ENCODE measurements around the gene PCARE.
A peak's percentile ranks its signal among the peaks of the same experiment; 100 is the strongest.

PCARE gene

DNA sequence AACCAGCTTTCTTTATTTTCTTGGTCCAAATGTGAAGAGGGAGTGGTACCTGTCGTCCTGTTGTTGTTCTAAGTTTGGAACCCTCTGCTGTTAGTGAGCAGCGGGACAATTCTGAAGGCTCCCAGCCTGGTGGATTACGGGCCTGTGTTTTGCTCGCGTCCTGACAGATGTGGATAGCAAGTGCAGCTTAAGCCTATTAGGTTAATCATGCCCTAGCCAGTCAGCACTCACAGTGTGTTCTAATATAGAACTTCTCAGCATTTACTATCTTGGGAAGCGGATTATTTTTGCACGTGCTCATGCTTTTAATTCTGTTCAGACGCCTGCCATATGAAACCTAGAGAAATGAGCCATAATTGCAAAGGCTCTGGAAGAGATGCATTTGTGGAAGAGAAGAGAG lies at the start of gene PCARE:
Gene PCARE (minus strand): TSS at position 113 of the 400 bp plus-strand sequence. CDS start 262 bp downstream, outside the sequence.
- Histone ChIP-seq H3K36me3 (ENCODE audit: control insufficient read depth in 2 of 2, insufficient read depth in 2 of 2, low read length in 2 of 2) (no peaks in the 10 kb centered on the region), H3K9me3 (ENCODE audit: control insufficient read depth in 2 of 2, low read length in 2 of 2) (no peaks in the 10 kb centered on the region), H3K27me3 (ENCODE audit: control insufficient read depth in 1 of 2, insufficient read depth in 2 of 2, low read length in 2 of 2) (no peaks in the 10 kb centered on the region), H3K4me1 (ENCODE audit: control insufficient read depth, insufficient read depth, low read length) (peaks cover 5% of the 10 kb centered on the region), H3K27ac (ENCODE audit: low read length) (no peak within 1 kb of the TSS), H3K9ac (ENCODE audit: low read length in 2 of 2) (no peak within 1 kb of the TSS), H3K4me3 (ENCODE audit: low read length in 2 of 2) (no peak within 1 kb of the TSS)

DNA sequence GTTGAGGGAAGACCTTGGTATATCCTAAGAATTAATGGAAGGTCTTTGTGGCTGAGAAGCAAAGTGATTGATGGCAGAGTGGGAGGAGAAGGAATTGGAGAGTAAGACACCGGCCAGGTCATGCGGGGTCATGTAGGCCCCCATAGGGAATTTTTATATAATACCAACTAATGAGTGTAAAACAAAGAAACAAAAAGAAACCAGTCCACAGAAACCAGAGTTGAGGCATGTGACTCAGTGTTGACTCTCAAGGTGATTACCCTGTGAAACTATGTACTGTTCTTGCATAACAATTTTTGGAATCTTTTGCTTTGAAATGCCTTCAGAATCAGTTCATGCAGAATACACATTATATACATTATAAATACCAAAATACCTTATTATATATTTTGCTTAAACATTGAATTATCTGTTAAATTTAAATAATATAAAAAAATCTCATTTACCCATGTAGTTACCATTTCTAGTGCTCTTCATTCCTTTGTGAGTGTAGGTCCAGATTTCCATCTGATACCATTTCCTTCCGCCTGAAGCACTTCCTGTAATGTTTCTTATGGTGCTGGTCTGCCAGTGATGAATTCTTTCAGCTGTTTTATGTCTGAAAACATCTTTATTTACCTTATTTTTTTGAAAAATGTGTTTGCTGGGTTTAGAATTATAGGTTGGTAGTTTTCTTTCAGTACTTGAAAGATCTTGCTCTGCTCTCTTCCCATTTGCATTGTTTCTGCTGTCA lies 49.5 kb upstream of the PCARE start:
- no peaks in the 10 kb centered on the region for H3K27me3 ChIP-seq (ENCODE audit: control insufficient read depth in 1 of 2, insufficient read depth in 2 of 2, low read length in 2 of 2)

DNA sequence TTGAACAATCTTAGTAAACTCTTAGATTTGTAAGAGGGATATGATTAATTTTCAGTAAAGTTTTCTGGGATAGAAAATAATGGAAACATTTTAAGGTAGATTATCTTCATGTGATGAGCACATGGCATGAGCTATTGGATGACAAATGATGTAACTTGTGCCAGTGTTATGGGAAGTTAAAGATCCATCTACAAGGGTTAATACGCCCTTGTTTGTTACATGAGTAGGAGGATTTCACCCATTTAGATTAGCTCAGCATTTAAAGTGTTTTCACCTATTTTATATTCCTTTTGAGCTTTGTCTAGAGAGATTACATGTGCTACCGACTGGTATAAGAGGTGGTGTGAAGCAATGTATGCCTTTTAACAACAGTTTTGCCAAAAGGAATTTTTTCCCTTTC lies 46.5 kb upstream of the PCARE start:
- Histone ChIP-seq H3K27me3 (ENCODE audit: control insufficient read depth in 1 of 2, insufficient read depth in 2 of 2, low read length in 2 of 2) (no peaks in the 10 kb centered on the region), H3K4me3 (ENCODE audit: low read length in 2 of 2) (no peak overlapping the region), H3K9me3 (ENCODE audit: control insufficient read depth in 2 of 2, low read length in 2 of 2) (no peaks in the 10 kb centered on the region), H3K36me3 (ENCODE audit: control insufficient read depth in 2 of 2, insufficient read depth in 2 of 2, low read length in 2 of 2) (peaks cover 0 to 2% of the 10 kb centered on the region in 2 donors), H3K9ac (ENCODE audit: low read length in 2 of 2) (no peak overlapping the region), H3K4me1 (ENCODE audit: control insufficient read depth, insufficient read depth, low read length) (peaks cover 5% of the 10 kb centered on the region), H3K27ac (ENCODE audit: low read length) (no peak overlapping the region)

More for the DNA sequence above, 49.5 kb upstream of the PCARE start:
- no peak overlapping the region for H3K9ac ChIP-seq (ENCODE audit: low read length in 2 of 2)
- no peaks in the 10 kb centered on the region for H3K4me1 ChIP-seq (ENCODE audit: control insufficient read depth, insufficient read depth, low read length)
- no peak overlapping the region for H3K4me3 ChIP-seq (ENCODE audit: low read length in 2 of 2)
- peaks cover 0 to 2% of the 10 kb centered on the region in 2 donors for H3K36me3 ChIP-seq (ENCODE audit: control insufficient read depth in 2 of 2, insufficient read depth in 2 of 2, low read length in 2 of 2)
- no peaks in the 10 kb centered on the region for H3K9me3 ChIP-seq (ENCODE audit: control insufficient read depth in 2 of 2, low read length in 2 of 2)
- H3K27ac ChIP-seq (ENCODE audit: low read length), result no peak overlapping the region

DNA sequence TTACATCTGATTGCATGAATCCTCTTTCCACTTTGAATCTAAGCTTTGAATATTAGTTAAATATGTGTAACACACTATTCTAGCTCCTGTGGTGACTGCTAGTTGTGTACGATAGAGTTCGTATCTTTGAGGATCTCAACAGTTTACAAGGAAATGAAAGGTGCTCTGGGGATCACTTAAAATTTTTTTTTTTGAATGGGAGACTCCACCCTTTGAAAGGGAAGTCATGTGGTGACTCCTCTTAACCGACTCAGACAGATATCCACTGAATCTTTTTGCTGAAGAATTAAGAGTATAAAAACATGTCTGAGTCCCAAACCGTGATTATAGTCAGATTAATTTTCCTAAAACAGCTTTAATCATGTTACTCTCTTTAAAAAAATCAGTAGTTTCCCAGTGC lies 44.9 kb upstream of the PCARE start:
- no peak overlapping the region for H3K4me3 ChIP-seq (ENCODE audit: low read length in 2 of 2)
- no peak overlapping the region for H3K9ac ChIP-seq (ENCODE audit: low read length in 2 of 2)
- H3K36me3 ChIP-seq (ENCODE audit: control insufficient read depth in 2 of 2, insufficient read depth in 2 of 2, low read length in 2 of 2), result no peaks in the 10 kb centered on the region
- H3K9me3 ChIP-seq (ENCODE audit: control insufficient read depth in 2 of 2, low read length in 2 of 2), result no peaks in the 10 kb centered on the region
- H3K4me1 ChIP-seq (ENCODE audit: control insufficient read depth, insufficient read depth, low read length), result peaks cover 9% of the 10 kb centered on the region
- no peak overlapping the region for H3K27ac ChIP-seq (ENCODE audit: low read length)
- no peaks in the 10 kb centered on the region for H3K27me3 ChIP-seq (ENCODE audit: control insufficient read depth in 1 of 2, insufficient read depth in 2 of 2, low read length in 2 of 2)

DNA sequence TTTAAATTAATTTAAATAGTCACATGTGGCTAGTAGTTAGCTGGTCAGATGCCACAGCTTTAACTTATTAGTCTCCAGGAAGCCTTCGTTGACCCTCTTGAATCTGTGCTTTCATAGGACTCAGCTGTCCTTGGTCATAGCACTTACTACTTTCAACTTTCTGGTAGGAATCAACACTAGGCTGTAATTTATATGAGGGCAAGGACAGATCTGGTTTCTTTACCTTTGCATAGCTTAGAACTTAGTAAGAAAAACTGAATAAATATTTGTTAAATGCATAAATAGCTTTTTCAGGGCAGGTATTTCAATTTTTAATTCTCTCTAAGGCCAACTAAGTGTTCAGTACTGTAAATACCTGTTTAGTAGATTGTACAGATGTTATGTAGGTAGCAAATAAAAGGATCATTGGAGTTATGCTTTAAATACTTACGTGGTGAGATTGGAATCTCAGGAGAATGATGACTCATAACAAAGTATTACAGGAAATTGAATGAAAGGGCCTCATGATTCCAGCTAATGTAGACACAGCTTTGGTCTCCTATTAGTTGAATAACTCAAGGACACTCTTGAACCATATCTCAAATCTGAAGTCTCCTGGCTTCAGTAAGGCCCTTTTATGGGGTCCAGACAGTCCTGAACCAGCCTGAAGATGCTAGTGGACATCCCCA lies 43.4 kb upstream of the PCARE start:
- H3K4me3 ChIP-seq (ENCODE audit: low read length in 2 of 2), result no peak overlapping the region
- no peaks in the 10 kb centered on the region for H3K27me3 ChIP-seq (ENCODE audit: control insufficient read depth in 1 of 2, insufficient read depth in 2 of 2, low read length in 2 of 2)
- H3K27ac ChIP-seq (ENCODE audit: low read length), result no peak overlapping the region
- H3K4me1 ChIP-seq (ENCODE audit: control insufficient read depth, insufficient read depth, low read length), result peaks cover 9% of the 10 kb centered on the region
- H3K9me3 ChIP-seq (ENCODE audit: control insufficient read depth in 2 of 2, low read length in 2 of 2), result no peaks in the 10 kb centered on the region
- no peaks in the 10 kb centered on the region for H3K36me3 ChIP-seq (ENCODE audit: control insufficient read depth in 2 of 2, insufficient read depth in 2 of 2, low read length in 2 of 2)
- H3K9ac ChIP-seq (ENCODE audit: low read length in 2 of 2), result no peak overlapping the region

DNA sequence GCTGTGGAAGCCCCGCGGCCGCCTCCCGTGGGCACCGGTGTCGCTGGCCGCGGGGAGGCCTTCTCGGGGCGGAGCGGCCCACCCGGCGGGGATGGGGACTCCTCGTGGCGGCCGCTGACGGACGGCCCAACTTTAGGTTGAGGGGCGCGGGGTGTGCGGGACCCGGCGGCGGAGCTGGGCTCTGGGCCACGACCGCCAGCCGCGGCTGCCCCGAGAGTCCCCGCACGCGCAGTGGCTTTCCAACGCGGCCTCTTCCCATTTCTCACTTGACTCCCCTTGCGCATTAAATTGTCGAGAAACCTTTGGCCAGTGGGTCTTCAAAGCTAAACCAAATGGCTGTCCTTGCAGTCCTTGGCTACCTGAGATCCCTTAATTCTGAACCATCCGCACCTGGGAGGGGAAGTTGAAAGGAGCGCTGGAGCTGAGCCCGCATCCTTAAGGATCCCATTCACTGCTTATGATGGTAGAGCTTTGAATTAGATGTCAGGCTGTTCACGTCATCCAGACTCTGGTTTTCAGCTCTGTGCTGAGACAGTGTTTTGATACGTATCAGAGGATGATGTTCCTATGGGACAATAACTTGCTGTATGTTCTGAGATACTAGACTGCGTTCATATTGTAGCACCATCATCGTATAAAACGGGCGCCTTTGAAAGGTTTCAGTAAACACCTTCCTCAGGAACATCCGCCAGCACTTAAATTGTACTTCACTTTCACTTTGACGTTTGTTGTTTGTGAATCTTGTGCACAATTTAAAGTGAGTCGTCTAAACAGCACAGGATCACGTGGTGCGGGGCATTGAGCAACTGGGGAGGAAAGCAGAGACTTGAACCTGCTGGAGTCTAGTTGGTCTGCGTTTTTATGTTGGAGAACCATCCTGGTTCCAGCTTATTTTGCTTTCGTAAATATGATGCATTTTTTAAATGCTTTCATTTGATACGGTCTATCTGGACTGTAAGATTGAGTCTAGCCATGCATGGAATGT lies 41.8 kb upstream of the PCARE start:
- peak overlapping the region; percentile 92 to 99 for H3K4me3 ChIP-seq (ENCODE audit: low read length in 2 of 2)
- H3K9me3 ChIP-seq (ENCODE audit: control insufficient read depth in 2 of 2, low read length in 2 of 2), result no peaks in the 10 kb centered on the region
- H3K27me3 ChIP-seq (ENCODE audit: control insufficient read depth in 1 of 2, insufficient read depth in 2 of 2, low read length in 2 of 2), result no peaks in the 10 kb centered on the region
- H3K27ac ChIP-seq (ENCODE audit: low read length), result peak overlapping the region; percentile 69
- H3K36me3 ChIP-seq (ENCODE audit: control insufficient read depth in 2 of 2, insufficient read depth in 2 of 2, low read length in 2 of 2), result no peaks in the 10 kb centered on the region
- H3K4me1 ChIP-seq (ENCODE audit: control insufficient read depth, insufficient read depth, low read length), result peaks cover 9% of the 10 kb centered on the region
- peak overlapping the region; percentile 81 to 88 for H3K9ac ChIP-seq (ENCODE audit: low read length in 2 of 2)

DNA sequence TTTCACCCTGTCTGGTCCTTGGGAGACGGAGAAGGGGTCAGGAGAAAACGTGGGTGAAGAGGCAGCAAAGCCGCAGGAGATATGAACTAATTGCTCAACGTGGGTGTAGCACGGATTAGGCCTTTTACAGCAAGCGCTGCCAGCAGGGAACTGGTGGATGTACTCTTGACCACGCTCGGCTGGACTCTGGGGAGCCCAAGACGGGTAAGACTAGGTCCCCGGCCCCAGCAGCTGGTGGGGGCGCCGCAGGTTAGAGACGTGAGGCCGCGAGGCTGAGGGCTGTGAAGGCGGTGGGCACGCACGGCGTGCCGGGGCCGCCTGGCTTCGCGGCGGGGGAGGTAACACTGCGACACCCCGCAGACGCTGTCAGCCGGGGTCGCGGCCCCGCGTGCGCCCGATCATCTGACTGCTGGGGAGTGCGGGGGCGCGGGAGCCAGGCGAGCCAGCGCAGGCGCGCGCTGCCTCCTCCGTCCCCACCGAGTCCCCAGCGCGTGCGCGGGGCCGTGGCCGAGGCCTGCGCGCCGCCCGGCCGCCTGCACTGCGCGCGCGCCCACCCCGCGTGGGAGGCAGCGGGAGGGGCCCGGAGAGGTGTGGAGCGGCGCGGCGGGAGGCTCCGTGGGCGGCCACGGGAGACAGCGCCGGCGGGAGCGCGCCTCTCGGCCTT lies 40.8 kb upstream of the PCARE start, which contains the start of gene CLIP4:
Gene CLIP4 (plus strand): TSS at position 470 of the 664 bp plus-strand sequence. CDS start 5,974 bp downstream, outside the sequence.
- Histone ChIP-seq H3K27ac (ENCODE audit: low read length) (peak within 1 kb of the TSS; percentile 69), H3K4me1 (ENCODE audit: control insufficient read depth, insufficient read depth, low read length) (peaks cover 9% of the 10 kb centered on the region)

DNA sequence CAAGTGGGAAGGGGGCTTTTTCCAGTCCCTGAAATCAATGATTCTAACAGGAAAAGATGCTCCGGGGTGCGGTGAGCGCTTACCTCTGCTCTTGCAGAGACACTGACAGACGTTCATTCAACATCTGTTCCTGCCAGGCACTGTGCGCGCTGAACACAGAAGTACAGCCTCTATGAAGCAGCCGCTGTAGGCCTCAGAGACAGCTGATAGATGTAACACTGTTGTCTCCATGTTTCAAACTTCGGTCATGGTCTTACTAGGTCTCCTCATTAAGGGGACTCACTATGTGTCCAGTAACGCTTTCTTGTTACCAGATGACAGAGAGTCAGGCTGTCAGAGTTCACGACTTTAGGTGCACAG lies 40.2 kb upstream of the PCARE start:
- H3K4me3 ChIP-seq (ENCODE audit: low read length in 2 of 2), result peak overlapping the region; percentile 60 to 92

More for the DNA sequence above, 40.8 kb upstream of the PCARE start, which contains the start of gene CLIP4:
- Histone ChIP-seq H3K9me3 (ENCODE audit: control insufficient read depth in 2 of 2, low read length in 2 of 2) (no peaks in the 10 kb centered on the region), H3K9ac (ENCODE audit: low read length in 2 of 2) (peak within 1 kb of the TSS; percentile 81 to 88), H3K4me3 (ENCODE audit: low read length in 2 of 2) (peak within 1 kb of the TSS; percentile 92 to 99), H3K27me3 (ENCODE audit: control insufficient read depth in 1 of 2, insufficient read depth in 2 of 2, low read length in 2 of 2) (no peaks in the 10 kb centered on the region), H3K36me3 (ENCODE audit: control insufficient read depth in 2 of 2, insufficient read depth in 2 of 2, low read length in 2 of 2) (no peaks in the 10 kb centered on the region)

DNA sequence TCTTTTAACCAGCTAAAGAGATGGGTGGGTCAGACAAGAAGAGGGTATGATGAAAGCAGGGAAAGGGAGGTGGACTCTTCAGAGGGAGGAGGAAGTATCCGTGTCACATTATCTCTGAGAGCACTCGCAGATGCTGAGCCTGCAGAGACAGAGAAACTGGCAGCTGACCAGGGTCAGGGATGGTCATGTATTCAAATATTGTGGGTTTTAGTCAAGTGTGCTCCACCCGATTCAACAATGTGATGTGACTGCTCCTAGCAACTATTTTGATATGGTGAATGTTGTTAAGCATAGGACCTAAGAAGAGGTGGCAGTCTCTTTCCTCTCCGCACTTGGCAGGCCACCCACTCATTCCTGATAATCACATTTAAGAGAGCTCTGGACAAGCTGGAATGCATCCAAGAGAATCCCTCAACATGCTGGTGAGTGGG lies 39.6 kb upstream of the PCARE start:
- Histone ChIP-seq H3K9ac (ENCODE audit: low read length in 2 of 2) (no peak overlapping the region), H3K36me3 (ENCODE audit: control insufficient read depth in 2 of 2, insufficient read depth in 2 of 2, low read length in 2 of 2) (no peaks in the 10 kb centered on the region), H3K4me1 (ENCODE audit: control insufficient read depth, insufficient read depth, low read length) (peaks cover 9% of the 10 kb centered on the region), H3K9me3 (ENCODE audit: control insufficient read depth in 2 of 2, low read length in 2 of 2) (no peaks in the 10 kb centered on the region), H3K4me3 (ENCODE audit: low read length in 2 of 2) (no peak overlapping the region), H3K27ac (ENCODE audit: low read length) (no peak overlapping the region), H3K27me3 (ENCODE audit: control insufficient read depth in 1 of 2, insufficient read depth in 2 of 2, low read length in 2 of 2) (no peaks in the 10 kb centered on the region)

More for the DNA sequence above, 40.2 kb upstream of the PCARE start:
- Histone ChIP-seq H3K27me3 (ENCODE audit: control insufficient read depth in 1 of 2, insufficient read depth in 2 of 2, low read length in 2 of 2) (no peaks in the 10 kb centered on the region), H3K9me3 (ENCODE audit: control insufficient read depth in 2 of 2, low read length in 2 of 2) (no peaks in the 10 kb centered on the region), H3K27ac (ENCODE audit: low read length) (peak overlapping the region; percentile 63), H3K4me1 (ENCODE audit: control insufficient read depth, insufficient read depth, low read length) (peaks cover 9% of the 10 kb centered on the region), H3K36me3 (ENCODE audit: control insufficient read depth in 2 of 2, insufficient read depth in 2 of 2, low read length in 2 of 2) (no peaks in the 10 kb centered on the region), H3K9ac (ENCODE audit: low read length in 2 of 2) (peak overlapping the region; percentile 69 to 76)
